Measurements from ENCODE around the gene HGD. TPM values are rescaled to one million over a fixed set of nuclear protein-coding genes. Genes with fewer than 3 reads are reported as not detected.

The HGD gene
- total RNA-seq, 2 experiments from 2014 or later: 2.0 to 2.9 TPM

DNA sequence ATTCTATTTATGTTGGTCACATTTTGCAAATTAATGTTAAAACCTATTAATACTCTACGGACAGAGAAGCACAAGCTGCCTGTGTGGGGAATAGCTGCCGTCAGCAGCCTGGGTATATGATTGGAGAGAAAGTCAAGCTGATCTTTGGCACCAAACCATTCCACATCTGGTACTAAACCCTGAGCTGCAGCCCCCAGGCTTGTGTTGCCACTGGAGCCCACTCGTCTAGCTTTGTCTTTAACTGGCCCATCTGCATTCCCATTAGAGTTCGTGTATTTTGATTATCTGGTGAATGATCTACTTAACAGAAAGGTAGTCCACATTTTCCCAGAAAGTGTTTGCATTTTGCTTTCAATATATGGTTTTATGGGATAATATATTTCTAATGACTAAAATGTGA, 80.5 kb downstream of the HGD start:
- H3K4me3 Mint-ChIP-seq: no peak overlapping the region
- Histone ChIP-seq H3K27me3 (ENCODE audit: control insufficient read depth in 1 of 2, insufficient read depth in 2 of 2, low read length in 2 of 2) (no peaks in the 10 kb centered on the region), H3K36me3 (ENCODE audit: insufficient read depth, low read length) (peaks cover 41% of the 10 kb centered on the region), H3K27ac (ENCODE audit: low read depth in 1 of 2, low read length in 2 of 2) (no peak overlapping the region), H3K4me1 (ENCODE audit: insufficient read depth, low read length) (peaks cover 14% of the 10 kb centered on the region), H3K4me3 (ENCODE audit: low read length) (no peak overlapping the region), H3K9me3 (ENCODE audit: control insufficient read depth in 1 of 2, insufficient read depth in 1 of 2, low read length in 2 of 2) (no peaks in the 10 kb centered on the region)
- H3K27me3 Mint-ChIP-seq: no peaks in the 10 kb centered on the region
- no peaks in the 10 kb centered on the region for H3K9me3 Mint-ChIP-seq
- ATAC-seq (ENCODE audit: poor library complexity) (no peak), DNase-seq (no peak)
- no peak for TF ChIP-seq CTCF (IDR thresholded peaks at IDR 0.05)
- peak overlapping the region; percentile 18 for H3K27ac Mint-ChIP-seq
- H3K36me3 Mint-ChIP-seq (ENCODE audit: low read depth): peaks cover 43% of the 10 kb centered on the region
- H3K4me1 Mint-ChIP-seq (ENCODE audit: low read depth): no peaks in the 10 kb centered on the region
- intact Hi-C loops (cut with DNase I, micrococcal nuclease): no loop called here
- ChIA-PET CTCF (no interaction called here), POLR2A (no interaction called here)

DNA sequence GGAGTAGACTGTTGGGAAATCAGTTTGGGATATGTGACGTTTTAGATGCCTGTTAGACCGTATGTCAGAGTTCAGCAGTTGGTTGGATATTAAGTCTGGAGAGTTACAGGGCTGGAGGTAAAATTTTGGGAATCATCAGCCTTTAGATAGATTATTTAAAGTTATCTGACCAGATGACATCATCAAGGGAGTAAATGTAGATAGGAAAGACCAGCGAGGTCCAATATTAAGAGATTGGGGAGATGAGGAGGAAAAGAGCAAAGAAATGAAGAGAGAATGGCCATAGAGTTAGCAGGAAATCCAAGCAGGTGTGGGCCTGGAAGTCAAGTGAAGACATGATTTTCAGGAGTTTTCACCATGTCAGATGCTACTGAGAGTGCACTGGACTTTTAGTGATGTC, 82.8 kb downstream of the HGD start:
- Histone ChIP-seq H3K36me3 (ENCODE audit: insufficient read depth, low read length) (peaks cover 41% of the 10 kb centered on the region), H3K4me3 (ENCODE audit: low read length) (no peak overlapping the region), H3K4me1 (ENCODE audit: insufficient read depth, low read length) (peaks cover 14% of the 10 kb centered on the region), H3K27me3 (ENCODE audit: control insufficient read depth in 1 of 2, insufficient read depth in 2 of 2, low read length in 2 of 2) (no peaks in the 10 kb centered on the region), H3K9me3 (ENCODE audit: control insufficient read depth in 1 of 2, insufficient read depth in 1 of 2, low read length in 2 of 2) (no peaks in the 10 kb centered on the region), H3K27ac (ENCODE audit: low read depth in 1 of 2, low read length in 2 of 2) (peak overlapping the region in 1 of 2 donors; percentile 2)
- ChIA-PET CTCF (interaction anchor here (4.9 kb wide), 1 partner anchor 40 kb away, joined by 38 read pairs; no protein-coding TSS in a partner anchor), POLR2A (no interaction called here)
- intact Hi-C loops (cut with DNase I, micrococcal nuclease): loop anchor here (2.0 to 10.0 kb wide), 8 partner anchors 144 to 1236 kb away; partner anchors contain the start of genes EAF2 (in 1 of the 2), GSK3B (in 1 of the 2), GTF2E1 (in 1 of the 2) and IQCB1 (in 1 of the 2)
- no peak for TF ChIP-seq CTCF (IDR thresholded peaks at IDR 0.05)
- H3K9me3 Mint-ChIP-seq: no peaks in the 10 kb centered on the region
- no peak overlapping the region for H3K27ac Mint-ChIP-seq
- ATAC-seq (ENCODE audit: poor library complexity) (no peak), DNase-seq (no peak)
- peaks cover 51% of the 10 kb centered on the region for H3K36me3 Mint-ChIP-seq (ENCODE audit: low read depth)
- H3K27me3 Mint-ChIP-seq: no peaks in the 10 kb centered on the region
- H3K4me3 Mint-ChIP-seq: no peak overlapping the region
- peaks cover 8% of the 10 kb centered on the region for H3K4me1 Mint-ChIP-seq (ENCODE audit: low read depth)

DNA sequence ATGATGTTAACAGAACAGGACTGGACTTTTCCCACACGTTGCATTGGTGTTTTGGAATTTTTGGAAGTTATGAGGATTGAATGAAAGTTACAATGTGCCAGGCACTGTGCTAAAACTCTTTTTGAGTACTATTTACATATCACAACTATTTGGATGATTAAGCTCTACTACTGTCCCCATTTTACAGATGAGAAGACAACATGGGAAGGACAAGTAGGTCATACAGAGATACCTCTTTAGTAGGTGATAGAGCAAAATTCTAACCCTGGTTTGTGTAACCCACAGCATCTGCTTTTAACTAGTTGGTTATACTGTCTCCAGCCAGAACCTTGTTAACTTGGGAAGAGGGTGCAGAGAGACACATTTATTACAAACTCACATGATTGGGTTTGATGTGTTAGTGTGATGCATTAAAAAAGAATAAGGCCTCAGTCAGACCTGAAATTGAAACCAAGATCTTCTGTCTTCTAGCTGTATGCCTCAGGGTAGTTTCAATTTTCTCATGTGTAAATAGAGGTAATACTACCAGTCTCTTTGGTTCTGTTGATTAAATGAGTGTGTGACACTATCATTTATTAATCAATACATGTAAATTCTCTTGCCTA, 84.5 kb downstream of the HGD start:
- Histone ChIP-seq H3K9me3 (ENCODE audit: control insufficient read depth in 1 of 2, insufficient read depth in 1 of 2, low read length in 2 of 2) (no peaks in the 10 kb centered on the region), H3K4me1 (ENCODE audit: insufficient read depth, low read length) (peaks cover 14% of the 10 kb centered on the region), H3K36me3 (ENCODE audit: insufficient read depth, low read length) (peaks cover 39% of the 10 kb centered on the region), H3K4me3 (ENCODE audit: low read length) (peak overlapping the region; percentile 88), H3K27me3 (ENCODE audit: control insufficient read depth in 1 of 2, insufficient read depth in 2 of 2, low read length in 2 of 2) (no peaks in the 10 kb centered on the region), H3K27ac (ENCODE audit: low read depth in 1 of 2, low read length in 2 of 2) (peak overlapping the region in 1 of 2 donors; percentile 21)
- intact Hi-C loops (cut with DNase I, micrococcal nuclease): loop anchor here (2.0 to 10.0 kb wide), 8 partner anchors 145 to 1237 kb away; partner anchors contain the start of genes EAF2 (in 1 of the 2), GSK3B (in 1 of the 2), GTF2E1 (in 1 of the 2) and IQCB1 (in 1 of the 2)
- Mint-ChIP-seq H3K27me3 (no peaks in the 10 kb centered on the region), H3K36me3 (ENCODE audit: low read depth) (peaks cover 38% of the 10 kb centered on the region), H3K9me3 (no peaks in the 10 kb centered on the region), H3K4me3 (peak overlapping the region; percentile 87), H3K27ac (no peak overlapping the region), H3K4me1 (ENCODE audit: low read depth) (peaks cover 8% of the 10 kb centered on the region)
- ChIA-PET CTCF (interaction anchor here (1.3 to 4.9 kb wide), 3 partner anchors 37 to 145 kb away, joined by 3 to 38 read pairs (median 11); partner anchors contain the start of genes GTF2E1 and RABL3), POLR2A (interaction anchor here (2.4 to 3.6 kb wide), 3 partner anchors 122 to 248 kb away, joined by 15 to 71 read pairs (median 21); partner anchors contain the start of genes GTF2E1, LRRC58 and RABL3)
- ATAC-seq (ENCODE audit: poor library complexity) (no peak), DNase-seq (peak in 2 of 14 experiments; percentile 8 to 14)
- TF ChIP-seq CTCF (IDR thresholded peaks at IDR 0.05): no peak
